HG03095 (cell line): Measurements from ENCODE around the gene HIGD1A.

Experiments
- ATAC-seq: cut with Tn5 transposase; IDR thresholded peaks from one replicate; pipeline ENCODE4 v1.9.1; 2021; ENCODE audit warnings: moderate library complexity; ENCODE audit not compliant: unreplicated experiment

HIGD1A gene

DNA sequence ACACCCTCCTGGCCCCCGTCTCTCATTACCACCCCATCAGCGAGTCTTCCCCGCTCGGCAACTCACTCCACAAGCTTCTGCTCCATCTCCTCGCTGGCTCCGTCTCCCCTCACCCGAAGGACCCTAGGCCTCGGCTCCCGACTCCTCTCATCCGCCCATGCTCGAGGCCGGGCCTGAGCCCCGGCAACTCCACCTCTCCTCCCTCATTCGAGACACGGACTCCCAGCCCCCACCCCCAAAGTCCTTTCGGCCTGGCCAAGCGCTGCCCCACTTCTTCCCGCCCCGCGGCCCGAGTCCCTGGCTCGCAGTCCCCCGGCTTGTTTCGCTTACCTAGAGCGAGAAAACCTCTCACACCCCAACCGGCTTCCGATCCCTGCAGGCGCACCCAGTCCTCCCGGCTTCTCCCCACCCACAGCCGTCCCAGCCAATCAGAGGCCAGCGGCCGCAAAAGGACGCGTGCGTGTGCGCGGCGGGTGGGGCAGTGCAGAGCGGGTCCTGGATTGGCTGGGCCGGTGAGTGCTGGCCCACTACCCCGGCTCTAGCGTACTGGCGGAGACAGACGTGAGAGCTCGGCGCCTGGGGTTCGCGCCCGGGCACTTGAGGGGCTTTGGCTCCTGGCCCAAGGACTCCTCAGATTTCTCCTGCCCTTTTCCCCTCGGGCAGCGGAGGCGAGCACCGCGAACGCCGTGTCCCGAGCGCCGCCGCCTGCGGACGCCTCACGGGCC lies at the start of gene HIGD1A:
TSS of gene HIGD1A (minus strand) at position 385 of the 725 bp plus-strand sequence. CDS start 10,237 bp downstream, outside the sequence.
- ATAC-seq, result peak; percentile 99

DNA sequence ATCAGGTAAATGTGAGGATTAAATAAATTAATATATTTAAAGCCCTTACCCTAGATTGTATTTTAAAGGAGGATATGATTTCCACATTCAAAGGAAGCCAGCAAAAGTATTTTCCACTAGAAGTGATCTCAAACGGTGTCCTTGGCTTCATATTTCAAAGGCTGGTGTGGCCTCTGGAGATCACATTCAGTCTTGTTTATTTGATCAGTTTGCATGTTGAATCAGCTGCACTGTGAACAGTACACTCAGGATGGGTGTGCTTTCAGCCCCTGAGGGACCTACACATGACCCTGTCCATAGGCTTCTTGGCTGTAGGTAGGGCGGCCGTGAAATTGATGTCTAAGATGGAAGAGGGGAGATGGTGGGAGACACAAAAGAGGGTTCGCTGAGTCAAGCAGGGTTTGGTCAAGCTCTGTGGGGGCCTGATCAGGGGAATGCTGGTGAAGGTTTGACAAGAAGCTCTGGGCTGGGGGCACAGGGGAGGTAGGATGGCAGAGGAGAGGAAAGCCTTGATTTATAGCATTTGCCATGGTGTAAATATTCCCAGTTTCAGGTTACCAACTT lies 49.5 kb upstream of the HIGD1A start:
- no peak for ATAC-seq

DNA sequence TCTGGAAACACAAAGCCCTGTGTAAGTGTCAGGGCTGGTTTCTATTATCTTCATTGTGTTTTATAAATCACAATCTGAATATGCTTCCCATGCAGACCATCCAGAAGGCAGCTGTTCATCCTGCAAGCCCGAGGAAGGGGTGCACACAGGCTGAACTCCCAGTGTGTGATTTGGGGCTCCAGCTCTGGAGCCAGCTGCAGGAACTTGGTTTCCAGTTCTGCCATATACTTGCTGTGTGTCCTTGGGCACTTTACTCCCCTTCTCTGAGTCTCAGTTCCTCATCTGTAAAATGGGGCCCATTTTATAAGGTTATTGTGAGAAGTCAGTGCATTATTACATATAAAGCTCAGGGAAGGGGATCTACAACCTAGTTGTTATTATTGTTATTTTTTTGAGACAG lies 48.8 kb upstream of the HIGD1A start:
- no peak for ATAC-seq

DNA sequence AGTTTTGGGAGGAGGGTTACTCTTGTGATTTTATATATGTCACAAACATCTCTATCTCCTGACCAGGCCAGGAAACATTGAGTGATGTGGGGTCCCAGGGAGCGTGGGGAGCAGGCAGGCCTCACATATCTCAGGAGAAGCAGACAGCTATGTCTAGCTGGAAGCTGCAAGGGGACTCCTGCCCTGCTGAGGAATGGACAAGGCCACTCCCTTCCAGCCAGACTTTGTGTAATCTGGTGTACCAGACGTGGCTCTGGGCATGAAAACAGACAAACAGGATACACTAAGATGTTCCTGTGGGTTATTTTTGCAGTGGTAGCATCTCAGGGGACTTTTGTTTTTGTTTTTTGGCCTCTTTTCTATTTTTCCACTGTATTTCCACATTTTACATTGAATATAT lies 48.2 kb upstream of the HIGD1A start:
- ATAC-seq, result no peak

DNA sequence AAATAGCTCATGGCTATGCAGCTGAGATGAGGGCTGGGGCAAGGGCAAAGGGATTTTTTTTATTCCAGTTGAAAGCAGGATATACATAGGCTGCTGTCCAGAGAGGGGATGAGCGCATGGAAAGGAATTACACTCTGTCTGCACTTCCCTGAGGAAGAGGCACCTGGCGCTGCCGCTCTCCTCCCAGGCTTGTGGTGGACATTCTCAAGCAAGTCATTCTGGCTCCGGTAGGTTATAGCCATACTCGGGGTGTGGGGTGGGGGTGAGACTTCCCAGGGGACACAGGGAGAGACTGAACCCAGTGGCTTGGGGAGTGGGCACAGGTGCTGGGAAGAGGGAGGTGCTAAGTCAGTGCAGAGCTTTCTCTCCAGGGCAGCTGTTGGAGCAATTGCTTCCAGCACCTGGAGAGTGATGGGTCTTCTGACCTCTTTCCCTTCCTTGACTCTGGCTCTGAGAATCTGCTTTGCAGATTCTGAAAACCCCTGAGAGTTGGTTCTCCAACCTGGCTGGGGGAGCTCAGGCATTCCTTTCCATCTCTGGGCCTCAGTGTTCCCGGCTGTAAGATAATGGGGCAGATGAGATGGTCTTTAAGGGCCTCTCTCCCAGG lies 47.0 kb upstream of the HIGD1A start:
- ATAC-seq, result no peak

DNA sequence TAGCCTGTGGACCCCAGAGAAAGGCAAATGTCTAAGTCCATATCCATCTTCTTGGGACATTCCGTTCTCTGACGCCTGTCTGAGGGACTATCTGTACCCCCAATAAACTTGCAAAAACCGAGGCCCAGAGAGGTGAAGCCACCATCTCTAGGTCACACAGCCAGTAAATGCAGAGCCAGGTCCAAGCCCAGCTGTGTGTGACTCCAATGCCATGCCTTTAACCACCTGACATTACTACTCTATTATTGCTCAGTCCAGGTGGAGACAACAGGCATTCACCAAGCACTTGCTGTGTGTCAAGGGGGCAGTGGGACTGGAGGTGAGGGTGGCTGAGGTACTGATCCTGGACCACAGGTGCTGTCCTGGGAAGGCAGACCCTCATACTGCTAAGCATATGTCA lies 46.0 kb upstream of the HIGD1A start:
- ATAC-seq, result no peak

DNA sequence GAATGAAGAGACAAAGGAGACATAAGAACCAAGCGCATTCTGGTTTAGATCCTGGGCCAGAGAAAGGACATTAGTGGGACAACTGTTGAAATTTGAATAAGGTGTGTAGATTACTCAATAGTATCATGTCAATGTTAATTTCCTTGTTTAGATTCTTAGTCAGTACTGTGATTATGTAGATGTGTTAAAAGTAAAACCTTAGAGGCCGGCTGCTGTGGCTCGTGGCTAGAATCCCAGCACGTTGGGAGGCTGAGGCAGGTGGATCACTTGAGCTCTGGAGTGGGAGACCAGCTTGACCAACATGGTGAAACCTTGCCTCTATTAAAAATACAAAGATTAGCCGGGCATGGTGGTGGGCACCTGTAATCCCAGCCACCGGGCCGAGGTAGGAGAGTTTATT lies 44.7 kb upstream of the HIGD1A start:
- ATAC-seq, result no peak

DNA sequence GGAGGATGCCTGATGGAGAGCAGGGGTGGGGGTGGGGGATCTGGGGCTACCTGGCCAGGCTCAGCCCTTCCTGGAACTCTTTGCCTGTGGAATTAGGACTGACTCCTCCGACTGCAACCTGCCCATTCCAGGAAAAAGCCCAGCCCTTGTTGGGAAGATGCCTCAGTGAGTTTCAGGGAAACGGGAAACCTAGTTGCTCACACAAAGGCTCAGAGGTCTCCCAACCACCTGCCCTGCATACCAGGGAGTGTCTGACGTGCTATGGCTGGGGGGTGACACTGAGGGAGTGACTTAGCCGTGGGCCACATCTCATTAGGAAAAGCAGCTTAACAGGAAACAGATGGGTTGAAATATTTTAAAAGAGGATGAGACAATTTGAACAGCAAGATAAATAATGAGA lies 43.4 kb upstream of the HIGD1A start:
- ATAC-seq, result no peak

DNA sequence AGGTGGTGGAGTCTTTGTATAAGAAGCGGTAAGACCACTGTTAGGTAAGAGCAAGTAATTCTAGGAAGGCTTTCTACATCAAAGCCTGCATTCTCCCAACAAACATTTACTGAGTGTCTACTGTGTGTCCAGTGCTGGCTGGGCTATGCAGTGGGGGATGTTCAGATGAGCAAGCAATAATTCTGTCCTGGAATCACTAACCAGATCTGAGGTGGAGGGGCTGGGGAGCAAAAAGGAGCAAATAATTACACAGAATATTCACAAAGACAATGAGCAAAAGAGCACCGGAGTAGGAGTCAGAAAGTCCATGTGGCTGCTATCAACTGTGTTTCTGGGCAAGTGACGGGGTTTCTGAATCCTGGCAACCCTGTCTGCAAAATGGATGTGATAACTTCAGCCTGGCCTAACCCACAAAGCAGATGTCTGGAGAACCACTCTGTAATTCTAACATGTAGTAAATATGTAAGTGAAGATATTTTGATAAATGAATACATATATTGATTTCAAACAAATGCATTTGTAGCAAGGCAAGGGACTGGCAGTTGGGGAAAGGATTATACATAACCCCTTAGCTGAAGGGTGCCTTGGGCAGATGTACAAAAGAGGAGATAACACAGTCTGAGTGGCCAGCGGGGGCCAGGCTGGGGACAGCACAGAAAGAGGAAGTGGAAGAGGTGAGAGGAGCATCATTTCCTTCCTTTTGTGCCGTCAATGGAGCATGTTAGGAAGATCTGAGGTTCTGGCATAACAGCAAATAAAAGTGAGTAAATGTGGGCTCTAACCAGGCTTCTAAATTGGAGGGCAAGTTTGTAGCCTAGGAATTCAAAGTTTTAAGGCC lies 42.6 kb upstream of the HIGD1A start:
- no peak for ATAC-seq

DNA sequence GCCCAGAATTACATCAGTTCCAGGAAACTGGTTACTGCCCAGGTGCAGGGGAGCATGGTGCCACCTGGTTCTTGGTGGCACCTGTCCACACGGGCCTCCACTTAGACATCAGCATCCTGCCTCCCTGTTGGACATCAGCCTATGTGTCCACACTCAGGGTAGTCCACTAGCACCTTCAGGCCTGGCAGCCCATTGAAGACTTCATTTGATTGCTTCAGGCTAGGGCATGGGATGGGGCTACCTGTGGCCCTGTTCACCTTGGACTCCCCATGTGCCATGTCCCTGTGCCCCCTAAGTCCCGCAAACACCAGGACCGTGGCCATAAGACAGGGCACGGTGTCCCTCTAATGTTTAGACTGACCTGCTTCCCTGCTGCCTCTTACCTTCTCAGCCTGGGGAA lies 40.5 kb upstream of the HIGD1A start:
- no peak for ATAC-seq

DNA sequence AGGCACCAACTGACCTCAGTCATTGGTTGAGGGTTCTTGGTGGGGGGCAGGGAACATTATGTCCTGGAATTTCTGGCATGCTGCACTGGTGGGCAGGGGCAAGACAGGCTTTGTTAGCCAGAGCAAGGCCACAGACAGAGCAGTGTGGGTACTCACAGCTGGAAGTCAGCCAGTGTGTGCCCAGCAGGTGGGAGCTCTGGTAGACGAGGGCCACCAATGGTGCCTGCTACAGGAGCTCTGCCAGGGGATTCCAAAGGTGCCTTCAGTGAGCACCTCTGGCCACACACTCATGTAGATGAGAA lies 40.1 kb upstream of the HIGD1A start:
- no peak for ATAC-seq

DNA sequence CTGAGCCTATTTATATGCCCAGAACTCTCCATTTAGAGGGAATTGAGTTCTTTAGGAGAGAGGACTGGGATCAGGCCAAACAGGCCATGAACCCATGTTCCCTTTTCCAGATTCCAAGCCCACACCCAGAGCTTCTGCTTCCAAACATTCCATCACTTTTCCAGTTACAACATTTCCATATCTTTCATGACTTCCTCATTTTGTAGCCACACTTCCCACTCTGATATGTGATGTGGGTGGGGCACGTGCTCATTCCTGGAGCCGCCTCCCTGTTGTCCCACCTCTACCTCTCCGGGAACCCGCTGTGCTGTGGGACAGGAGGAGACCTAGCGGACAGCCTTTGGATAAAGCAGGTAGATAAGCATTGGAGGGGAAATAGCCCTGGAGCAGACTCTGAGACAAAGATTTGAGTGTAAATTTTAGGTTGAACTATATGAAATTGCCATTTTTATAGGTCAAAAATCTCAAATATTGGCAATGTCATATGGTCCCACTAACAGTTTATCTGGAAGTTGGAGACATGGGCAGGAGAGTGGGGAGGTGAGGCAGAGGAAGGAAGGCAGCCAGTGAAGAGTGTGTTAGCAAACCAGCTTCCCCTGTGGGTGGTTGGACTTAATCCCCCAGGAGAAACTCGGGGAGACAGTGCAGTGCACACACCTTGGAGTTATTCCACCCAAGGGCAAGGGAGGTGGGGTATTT lies 39.6 kb upstream of the HIGD1A start:
- ATAC-seq, result no peak

DNA sequence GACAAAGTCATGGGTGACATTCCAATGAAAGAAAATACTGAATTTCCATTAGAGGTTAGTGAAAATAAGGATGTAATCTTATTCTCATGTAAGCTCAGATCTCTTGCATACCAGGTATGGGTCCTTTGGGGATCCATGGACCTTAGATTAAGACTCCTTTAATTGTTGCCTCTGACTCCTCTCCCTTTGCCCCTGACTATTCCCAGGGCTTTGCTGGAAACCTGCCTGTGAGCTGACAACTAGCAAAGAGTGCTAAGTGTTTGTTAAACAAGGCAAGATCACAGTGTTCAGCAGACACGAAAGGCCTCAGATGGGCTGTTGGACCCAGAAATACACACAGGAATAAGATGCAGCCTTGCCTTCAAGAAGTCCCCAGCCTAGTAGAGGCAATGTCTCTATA lies 37.0 kb upstream of the HIGD1A start:
- no peak for ATAC-seq

DNA sequence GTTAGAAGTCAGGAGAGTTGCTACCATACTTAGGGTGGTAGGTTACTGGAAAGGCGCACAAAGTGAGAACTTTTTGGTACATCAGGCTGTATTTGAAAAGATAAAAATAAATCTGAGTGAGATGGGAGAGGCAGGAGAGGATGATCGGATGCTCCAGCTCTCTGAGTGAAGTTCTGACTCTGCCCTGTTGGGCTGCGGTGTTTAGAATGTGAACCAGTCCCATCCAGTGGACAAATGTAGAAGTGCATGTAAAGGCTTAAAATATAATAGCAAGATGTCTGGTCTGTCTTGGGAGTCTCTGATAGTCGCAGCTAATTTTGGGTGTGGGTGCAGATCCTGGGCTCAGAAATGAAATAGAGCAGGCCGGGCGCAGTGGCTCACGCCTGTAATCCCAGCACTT lies 35.3 kb upstream of the HIGD1A start:
- peak; percentile 97 for ATAC-seq

DNA sequence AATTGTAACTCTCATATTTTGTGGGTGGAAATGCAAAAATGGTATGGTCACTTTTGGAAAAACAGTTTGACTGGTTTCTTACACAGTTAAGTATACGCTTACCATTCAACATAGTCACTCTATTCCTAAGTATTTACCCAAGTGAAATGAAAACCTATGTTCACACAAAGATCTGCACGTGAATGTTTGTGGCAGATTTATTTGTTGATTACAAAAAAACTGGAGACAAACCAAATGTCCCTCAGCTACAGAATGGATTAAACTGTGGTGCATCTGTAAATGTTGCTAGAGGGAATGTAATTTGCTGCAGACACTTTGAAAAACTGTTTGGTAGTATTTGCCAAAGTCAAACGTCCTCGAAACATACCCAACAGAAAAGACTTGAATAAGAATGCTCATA lies 34.3 kb upstream of the HIGD1A start:
- ATAC-seq, result no peak

DNA sequence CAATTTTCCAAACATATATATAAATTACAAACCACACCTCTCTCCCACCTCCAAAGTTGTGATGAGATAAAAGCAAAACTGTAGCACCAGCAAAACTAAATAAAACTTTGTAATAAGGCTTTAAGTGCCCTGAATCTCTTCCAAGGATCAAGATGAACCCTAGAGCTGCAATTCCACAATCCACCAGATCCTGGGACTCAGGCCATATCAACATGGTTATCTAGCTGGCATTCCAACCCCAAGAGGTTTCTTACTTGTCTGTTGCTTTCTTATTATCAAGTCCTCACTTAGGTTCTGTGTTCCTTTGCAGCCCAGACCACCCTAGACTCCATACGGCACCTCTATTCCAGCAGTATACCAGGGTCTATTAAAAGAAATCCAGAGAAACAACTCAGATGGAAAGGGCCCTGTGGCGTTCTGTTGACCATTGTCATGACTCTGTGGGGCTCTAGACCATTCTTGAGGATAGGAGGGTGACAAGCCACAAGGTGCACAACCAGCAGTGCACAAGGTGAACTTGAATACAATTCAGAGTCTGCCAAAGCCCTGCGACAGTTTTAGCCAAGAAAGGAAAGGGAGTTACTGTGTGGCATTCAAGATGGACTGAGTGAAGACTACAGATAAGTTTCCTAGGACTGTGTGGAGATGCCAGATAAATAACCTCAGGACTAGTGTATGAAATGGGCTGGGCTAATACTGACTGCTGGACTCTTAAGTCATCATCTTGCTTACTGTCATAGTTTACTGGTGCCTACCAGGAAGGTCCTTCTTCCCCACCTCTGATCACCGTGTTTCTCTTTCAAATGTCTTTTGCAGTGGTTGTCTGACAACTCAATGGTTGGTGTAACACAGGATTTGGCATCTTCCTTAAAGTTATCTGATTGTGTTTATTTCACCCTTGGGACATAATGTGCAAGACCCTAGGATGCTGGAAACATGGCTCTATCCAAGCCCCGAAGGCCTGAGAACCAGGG lies 32.1 kb upstream of the HIGD1A start:
- ATAC-seq, result no peak

DNA sequence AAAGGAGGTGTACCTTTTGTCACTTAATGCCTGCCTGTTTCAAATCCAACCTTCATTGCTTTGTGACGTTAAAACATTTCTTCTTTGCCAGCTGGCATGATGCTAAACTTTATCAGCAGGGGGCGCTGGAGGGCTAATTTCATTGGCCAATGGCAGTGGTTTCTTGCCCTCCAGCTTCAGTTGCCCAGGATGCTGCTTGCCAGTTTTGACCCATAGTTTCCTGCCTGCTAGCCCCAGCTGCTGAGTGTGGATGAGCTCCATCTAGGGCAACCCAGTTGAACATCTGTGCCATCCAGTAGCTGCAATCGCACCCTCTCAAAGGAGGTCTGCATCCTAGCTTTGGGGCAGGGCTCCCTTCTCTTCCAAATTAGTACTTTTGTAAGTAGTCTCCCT lies 27.0 kb upstream of the HIGD1A start:
- no peak for ATAC-seq

DNA sequence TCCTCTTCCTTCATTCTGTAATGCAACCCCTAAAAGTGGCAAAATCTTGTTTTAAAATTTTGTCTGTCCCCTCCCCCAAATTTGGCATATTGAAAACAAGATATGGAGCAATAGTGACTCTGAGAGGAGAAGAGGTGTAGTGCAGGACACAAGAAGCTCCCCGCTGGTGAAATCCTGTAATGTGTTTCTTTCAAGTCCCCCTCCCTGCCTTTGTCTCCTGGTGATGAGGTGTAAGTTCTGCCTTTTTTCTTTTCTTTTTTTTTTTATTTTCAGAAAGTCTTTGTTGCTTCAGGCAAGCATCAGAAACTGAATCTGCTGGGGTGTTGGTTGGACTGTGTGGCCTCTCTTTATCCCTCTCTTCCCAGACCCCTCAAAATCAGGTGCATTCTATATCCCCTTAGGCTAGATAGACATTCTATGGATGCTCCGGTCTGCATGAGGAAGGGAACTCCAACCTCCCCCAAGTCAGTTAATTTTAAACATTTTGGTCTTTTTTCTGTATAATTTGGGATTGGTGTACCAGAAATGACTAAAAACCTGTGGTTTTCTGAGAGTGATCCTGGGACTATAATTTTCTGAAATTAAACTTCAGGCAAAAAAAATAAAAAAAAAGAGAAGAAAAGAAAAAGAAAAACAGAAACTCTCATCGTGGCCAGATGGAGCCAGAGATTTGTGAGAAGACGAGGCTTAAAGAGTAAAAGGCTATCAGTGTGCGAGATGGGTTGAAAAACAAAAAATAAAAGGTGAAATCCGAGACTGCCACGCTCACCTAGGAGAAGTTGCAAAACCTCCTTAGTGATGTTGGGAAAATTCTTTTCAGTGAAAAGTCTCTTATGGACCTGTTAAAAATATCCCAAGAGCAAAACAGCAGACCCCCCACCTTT lies 26.4 kb upstream of the HIGD1A start:
- ATAC-seq, result no peak
